ENCODE results near the gene HSPA14.

HSPA14 gene

DNA sequence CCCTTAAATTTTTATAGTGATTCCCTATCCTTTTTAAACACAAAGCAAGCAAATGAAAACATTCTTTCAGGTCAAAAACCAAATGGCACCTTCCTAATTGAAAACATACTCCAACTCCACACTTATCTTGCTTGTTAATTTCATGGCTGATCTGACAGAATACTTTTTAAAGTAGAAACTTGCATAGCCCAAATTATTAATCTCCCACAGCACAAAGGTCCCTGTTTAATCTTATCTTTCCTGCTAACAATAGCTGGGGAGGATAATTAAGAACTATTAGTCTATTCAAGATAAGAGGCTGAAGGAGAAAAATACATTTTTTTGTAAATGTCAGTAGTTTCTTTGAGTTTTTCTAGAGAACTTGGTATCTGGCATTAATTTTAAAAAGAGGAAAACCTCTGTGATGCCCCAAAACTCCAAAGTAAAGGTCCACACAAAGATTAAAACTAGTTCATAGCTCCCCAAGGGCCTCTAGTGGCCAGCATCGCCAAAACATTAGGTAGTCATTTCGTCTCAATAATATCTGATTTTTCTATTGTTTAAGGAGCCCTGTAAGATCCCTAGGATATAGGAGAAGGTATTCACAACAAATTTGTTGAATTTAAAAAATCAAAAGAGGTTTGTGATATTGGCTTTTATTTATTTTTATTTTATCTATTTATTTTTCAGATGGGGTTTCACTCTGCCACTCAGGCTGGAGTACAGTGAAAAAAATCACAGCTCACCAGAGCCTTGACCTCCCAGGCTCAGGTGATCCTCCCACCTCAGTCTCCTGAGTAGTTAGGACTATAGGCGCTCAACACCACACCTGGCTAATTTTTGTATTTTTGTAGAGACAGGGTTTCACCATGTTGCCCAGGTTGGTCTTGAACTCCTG is 15.0 kb upstream of the HSPA14 start:
- TF ChIP-seq, protein P1, sequence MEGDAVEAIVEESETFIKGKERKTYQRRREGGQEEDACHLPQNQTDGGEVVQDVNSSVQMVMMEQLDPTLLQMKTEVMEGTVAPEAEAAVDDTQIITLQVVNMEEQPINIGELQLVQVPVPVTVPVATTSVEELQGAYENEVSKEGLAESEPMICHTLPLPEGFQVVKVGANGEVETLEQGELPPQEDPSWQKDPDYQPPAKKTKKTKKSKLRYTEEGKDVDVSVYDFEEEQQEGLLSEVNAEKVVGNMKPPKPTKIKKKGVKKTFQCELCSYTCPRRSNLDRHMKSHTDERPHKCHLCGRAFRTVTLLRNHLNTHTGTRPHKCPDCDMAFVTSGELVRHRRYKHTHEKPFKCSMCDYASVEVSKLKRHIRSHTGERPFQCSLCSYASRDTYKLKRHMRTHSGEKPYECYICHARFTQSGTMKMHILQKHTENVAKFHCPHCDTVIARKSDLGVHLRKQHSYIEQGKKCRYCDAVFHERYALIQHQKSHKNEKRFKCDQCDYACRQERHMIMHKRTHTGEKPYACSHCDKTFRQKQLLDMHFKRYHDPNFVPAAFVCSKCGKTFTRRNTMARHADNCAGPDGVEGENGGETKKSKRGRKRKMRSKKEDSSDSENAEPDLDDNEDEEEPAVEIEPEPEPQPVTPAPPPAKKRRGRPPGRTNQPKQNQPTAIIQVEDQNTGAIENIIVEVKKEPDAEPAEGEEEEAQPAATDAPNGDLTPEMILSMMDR (IDR thresholded peaks at IDR 0.05; ENCODE audit: borderline replicate concordance, insufficient read depth, low read depth, low read length) = peak; percentile 37; the same call in 1 of the 2 replicates

DNA sequence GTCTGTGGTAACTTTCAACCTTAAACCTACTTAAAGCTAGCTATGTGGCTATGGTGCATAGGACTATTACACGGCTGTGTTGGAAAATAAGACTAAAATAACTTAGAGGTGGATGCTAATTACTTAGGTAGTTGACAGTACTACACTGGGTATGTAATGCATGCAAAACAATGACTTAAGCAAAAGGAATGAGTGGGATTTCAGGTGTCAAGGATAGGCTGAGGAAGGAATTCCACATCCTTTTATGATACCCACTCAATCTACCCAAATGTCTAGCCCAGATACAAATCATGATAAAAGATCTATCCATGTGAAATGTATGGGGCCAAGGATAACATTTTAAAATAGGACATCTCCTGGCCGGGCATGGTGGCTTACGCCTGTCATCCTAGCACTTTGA is 14.1 kb upstream of the HSPA14 start:
- TF ChIP-seq, protein P1 (IDR thresholded peaks at IDR 0.05; ENCODE audit: borderline replicate concordance, insufficient read depth, low read depth, low read length) = no peak
- H3K4me3 ChIP-seq (ENCODE audit: low read depth, low read length) = no peak overlapping the region

More for the DNA sequence above, 15.0 kb upstream of the HSPA14 start:
- H3K4me3 ChIP-seq (ENCODE audit: low read depth, low read length) = no peak overlapping the region

DNA sequence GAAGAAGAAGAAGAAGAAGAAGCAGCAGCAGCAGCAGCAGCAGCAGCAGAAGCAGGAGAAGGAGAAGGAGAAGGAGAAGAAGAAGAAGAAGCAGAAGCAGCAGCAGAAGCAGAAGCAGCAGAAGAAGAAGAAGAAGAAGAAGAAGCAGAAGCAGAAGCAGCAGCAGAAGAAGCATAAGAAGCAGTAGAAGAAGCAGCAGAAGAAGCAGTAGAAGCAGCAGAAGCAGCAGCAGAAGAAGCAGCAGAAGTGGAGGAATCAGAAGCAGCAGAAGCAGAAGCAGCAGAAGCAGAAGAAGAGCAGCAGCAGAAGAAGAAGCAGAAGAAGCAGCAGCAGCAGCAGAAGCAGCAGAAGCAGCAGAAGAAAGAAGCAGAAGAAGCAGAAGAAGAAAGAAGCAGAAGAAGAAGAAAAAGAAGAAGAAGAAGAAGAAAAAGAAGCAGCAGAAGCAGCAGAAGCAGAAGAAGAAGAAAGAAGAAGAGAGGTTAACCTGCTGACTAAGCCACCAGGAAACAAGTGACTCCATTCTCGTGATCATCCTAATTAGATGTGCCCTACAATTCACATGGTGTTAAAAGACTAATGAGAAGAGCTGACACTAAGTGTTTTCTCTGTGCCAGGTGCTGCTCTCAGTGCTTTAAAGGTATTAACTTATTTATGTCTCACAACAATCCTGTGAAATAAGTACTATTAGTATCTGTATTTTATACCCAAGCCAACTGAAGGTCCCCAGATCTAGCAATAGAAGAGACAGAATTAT is 11.9 kb upstream of the HSPA14 start:
- TF ChIP-seq, protein P1 (IDR thresholded peaks at IDR 0.05; ENCODE audit: borderline replicate concordance, insufficient read depth, low read depth, low read length) = no peak
- H3K4me3 ChIP-seq (ENCODE audit: low read depth, low read length) = no peak overlapping the region

DNA sequence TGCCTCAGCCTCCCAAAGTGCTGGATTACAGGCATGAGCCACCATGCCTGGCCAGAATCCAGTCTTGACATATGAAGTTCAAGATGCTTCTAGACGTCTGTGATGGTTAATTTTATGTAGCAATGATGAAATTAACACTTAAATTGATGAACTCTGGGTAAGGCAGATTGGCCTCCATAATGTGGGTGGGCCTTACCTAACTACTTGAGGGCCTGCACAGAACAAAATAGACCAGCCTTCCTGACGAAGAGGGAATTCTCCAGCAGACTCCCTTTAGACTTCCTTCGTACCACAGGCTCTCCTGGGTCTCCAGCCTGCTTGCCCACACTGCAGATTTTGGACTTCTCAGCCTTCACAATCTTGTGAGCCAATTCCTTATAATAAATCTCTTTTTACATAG is 5.0 kb upstream of the HSPA14 start:
- TF ChIP-seq, protein P1 (IDR thresholded peaks at IDR 0.05; ENCODE audit: borderline replicate concordance, insufficient read depth, low read depth, low read length) = no peak

DNA sequence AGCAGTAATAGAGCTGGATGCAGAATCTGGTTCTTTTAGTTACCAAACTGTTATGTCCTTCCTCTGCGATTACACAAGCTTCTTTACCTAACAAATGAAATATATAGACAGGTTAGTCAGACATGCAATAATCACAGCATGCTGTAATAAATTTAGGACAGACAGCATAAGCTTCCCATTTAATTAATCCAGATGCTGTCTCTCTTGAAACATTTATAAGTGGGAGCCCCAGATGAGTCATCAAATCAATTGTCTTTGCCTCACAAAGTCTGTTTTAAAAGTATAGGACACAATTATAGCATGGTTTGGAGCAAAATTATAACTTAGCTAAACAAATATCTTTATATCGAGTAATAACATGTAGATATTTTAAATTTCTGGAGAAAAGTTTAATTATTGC is 1.9 kb upstream of the HSPA14 start:
- H3K4me3 ChIP-seq (ENCODE audit: low read depth, low read length) = no peak overlapping the region
- TF ChIP-seq, protein P1 (IDR thresholded peaks at IDR 0.05; ENCODE audit: borderline replicate concordance, insufficient read depth, low read depth, low read length) = no peak

More for the DNA sequence above, 5.0 kb upstream of the HSPA14 start:
- H3K4me3 ChIP-seq (ENCODE audit: low read depth, low read length) = no peak overlapping the region

DNA sequence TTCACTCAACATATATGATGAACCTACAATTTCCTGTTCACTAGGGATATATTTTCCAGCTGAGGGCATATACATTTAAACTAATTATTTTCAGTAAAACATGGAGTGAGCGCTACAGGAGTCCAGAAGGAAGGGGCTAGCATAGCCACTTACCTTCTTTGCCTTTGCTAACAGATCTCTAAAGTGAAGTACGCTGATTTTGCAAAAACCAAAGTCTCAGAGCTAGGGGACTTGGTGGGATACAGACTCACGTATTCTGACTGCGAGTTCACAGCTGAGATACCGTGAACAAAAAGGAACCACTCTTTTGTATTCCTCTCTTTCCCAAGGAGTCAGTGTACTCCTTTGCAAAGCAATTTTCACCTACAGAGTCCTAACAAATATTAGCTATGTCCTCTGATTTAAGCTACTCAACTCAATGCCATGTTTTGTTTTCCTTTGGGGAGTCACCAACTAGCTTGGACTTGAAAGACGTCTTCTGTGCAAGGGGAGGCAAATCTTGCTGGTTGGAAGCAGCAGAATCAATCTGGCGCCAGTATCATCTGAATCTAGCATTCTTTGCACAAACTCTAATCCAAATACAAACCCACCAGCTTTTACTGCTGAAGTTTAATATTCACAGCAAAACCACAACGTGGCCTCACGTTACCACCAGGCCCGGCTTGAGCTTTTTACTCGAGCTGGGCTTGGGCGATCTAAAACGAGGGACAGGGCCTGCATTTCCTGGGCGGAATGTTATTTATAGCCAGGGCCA is 926 bp upstream of the HSPA14 start:
- peak overlapping the region; percentile 71 for H3K4me3 ChIP-seq (ENCODE audit: low read depth, low read length)
- TF ChIP-seq, protein P1 (IDR thresholded peaks at IDR 0.05; ENCODE audit: borderline replicate concordance, insufficient read depth, low read depth, low read length) = no peak

Measured in GM12875 (cell line).